GM18519 (cell line): ENCODE results near the gene FLCN.
"Not testable (repeated sequence)": the region's sequence is repeated elsewhere in the genome, so short reads cannot be mapped to it uniquely, and the experiment has no call there.

Source experiments
- ATAC-seq: cut with Tn5 transposase; IDR thresholded peaks from one replicate; pipeline ENCODE4 v1.9.1; 2021; ENCODE audit warnings: mild to moderate bottlenecking, moderate library complexity; ENCODE audit not compliant: unreplicated experiment, low FRiP score

Gene FLCN

DNA sequence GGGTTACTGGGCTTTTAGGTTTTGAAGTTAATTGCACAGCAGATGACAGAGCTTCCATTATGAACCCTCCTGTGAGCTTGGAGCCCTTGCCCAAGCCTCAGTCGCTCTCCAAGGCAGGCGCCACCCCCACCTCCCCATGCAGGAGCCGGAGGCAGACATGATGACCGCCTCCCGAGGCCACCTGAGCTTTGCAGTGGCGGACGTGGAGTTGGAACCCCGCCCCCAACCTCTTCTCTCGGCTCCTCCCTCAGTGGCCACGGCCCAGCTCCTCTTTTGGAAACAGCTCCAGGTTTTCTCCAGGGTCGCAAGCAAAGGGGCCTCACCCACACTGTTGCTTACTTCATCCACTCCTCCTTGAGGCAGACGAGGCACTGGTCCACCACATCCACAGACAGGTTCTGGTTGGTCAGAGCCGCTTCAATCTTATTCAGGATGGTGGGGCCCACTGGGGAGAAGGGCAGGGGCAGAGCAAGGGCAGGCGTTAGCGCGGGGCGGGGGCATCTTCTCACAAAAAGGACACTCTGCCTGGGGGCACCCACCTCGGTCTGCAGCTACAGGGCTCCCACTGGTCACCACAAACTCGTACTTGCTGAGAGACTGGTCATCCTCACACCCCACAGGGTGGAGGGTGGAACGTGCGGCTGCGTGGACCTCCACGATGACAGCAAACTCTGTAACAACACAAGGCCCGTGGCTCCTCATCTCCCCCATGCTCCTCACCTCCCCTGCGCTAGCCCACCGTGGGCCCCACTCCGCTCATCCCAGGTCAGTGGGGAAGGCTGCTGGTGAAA lies 22.1 kb downstream of the FLCN start:
- ATAC-seq, result no peak

DNA sequence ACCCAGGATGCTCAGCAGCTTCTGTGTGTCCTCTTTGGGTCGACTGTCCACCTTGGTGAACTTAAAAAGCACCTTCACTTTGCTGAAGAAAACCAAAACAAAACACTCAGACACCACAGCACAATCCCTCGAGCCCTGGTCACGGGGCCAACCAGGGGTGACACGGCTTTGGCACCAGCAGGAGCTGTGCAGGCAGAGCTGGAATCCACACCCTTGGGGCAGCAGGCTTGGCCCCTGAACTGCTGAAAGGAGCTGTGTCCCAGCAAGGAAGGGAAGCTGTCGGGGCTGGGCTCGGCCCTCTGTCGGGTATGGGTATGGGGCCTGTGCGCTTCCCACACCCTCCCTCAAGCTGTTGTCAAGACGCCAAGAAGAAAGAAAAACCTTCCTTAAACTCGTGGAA lies 23.2 kb downstream of the FLCN start:
- no peak for ATAC-seq

DNA sequence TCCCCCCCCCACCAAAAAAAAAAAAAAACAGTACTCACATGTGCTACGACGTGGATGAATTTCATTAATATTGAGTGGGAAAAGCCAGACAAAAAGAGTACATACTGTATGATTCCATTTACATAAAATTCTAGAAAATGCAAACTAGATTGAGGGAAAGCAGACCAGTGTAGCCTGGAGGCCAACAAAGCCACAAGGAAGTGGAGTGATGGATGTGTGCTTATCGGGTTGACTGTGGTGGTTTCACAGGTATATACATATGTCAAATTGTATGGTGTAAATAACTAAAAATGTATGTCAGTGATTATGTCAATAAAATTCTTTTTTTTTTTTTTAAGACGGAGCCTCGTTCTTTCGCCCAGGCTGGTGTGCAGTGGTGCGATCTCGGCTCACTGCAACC lies 29.0 kb downstream of the FLCN start:
- no peak for ATAC-seq

DNA sequence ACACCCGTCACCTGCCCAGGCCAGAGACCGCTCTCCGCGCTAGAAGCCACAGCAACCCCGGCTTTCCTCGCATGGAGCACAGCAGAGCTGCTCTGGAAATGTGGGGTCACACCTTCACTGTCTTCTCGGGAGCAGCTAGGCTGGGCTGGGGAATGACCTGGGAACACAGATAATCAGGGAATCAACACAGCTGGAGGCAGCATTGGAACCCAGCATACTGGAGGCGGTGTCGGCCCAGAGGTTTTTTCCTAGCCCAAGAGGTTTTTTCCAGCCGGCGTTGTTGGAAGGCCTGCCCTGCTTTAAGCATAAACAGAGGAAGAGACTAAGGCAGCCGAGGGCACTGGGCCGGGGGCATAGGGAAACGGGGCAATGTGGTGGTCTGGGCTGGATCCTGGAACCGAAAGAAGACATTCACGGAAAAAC lies 30.0 kb downstream of the FLCN start:
- ATAC-seq, result no peak

DNA sequence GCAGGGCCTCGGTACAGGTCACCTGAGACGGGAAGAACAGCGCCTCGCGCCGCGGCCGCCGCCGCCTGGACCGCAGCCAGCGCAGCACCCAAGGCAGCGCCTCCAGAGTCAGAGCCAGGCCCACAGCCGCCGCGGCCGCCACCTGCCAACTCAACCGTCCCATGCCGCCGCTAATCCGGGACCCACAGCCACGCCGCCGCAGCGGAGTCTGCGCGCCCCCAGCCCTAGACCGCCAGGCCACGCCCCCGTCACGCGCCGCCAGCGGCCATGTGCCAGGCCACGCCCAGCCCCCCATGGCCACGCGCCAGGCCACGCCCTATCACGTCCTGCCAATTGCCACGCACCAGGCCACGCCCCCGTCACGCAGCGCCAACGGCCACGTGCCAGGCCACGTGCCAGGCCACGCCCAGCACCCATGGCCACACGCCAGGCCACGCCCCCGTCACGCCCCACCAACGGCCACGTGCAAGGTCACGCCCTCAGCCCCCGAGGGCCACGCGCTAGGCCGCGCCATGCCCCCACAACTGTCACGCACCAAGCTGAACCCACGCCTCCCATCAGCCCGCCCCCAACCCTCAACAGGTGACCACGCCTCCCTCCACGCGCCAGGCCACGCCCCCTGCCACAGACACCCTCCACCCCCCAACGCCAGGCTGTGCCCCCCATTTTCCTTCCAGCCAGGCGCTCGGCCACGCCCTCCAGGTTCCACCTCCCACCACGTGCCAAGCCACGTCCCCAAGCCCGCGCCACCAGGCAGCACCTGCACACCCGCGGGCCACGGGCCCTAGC lies 30.6 kb downstream of the FLCN start, which contains the start of gene PLD6:
TSS of gene PLD6 (minus strand) at position 210 of the 789 bp plus-strand sequence. CDS start at position 163, 47 bp downstream.
- no peak for ATAC-seq

DNA sequence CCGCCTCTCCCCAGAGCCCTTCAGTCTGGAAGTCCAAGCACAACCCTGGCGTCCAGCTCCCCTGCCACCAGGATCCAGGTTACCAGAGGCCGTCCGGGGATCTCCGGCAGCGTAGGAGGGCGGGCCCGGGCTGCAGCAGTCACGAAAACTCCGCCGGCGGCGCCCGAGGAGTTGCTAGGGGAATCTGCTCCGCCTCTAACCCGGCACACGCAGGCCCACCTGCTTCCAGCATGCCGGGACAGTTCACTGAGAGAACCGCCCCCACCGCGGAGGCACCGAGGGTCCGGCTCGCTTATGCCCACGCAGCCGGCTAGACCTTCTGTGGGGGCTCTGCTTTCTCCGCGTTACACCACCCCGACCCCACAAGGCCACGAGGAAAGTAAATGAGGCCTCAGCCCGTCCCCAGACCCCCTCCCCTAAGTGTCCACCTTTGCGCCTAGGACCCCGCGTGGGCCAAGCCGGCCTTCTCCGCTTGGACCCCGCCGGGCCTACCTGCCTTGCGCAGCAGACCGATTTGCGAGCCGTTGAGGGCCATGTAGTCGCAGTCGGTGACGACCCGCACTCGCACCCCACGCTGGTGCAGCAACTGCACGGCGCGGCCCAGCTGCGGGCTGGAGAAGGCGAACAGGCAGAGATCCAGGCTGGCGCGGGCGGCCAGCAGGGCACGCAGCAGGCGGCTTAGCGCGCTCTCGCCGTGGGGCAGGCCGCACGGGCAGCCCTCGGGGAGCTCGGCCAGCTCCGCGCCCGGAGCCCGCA lies 31.4 kb downstream of the FLCN start:
- ATAC-seq, result no peak

DNA sequence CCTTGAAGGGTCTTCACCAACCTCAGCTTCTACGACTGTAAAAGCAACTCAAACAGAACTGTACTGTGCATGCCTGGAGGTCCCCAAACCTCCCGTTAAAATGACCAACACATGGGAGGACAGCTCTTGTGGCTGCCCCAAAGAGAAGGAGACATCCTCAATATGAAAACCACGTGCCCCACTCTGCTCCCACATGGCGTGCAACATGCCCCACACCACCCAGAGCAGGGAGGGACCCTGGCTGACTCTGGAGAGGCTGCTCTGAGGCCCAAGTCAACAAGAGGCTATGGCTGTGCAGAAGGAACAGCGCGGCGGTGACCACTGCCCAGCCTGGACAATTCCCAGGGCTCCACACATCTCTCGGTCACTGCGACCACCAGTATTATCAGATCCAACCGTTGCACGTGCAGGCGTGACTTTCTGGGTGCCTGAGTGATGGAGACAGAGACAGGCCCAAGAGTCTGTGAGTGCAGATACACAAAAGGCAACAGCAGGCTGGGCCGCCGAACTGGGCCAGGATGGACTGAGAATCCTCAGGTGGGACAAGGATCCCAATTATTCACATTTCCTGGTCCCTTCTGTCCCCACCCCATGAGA lies 32.2 kb downstream of the FLCN start:
- no peak for ATAC-seq

DNA sequence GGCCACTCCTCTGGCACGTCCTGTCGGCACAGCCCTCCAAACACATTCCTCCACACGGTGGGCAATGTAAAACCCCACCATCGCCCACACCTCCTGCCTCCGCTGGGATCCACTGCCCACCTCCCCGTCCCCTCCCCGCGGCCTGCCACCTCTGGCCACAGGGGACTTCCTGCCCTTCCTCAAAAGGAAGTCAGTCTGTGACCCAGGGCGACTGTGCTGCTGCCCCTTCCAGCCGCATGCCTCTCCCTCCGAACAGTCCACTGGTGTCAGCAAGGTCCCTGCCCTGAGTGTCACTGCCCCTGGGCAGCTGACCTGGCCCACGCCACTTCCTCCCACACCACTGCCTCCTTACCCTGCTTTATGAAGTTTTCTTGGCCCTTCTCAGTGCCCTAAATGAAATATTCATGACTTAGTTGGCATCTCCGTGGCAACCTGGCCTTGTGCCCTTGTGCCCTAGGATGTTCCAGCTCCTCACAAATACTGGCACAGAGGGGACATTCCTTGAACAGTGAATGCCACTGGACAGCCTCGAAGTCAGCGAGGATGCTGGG lies 32.9 kb downstream of the FLCN start:
- ATAC-seq, result no peak

DNA sequence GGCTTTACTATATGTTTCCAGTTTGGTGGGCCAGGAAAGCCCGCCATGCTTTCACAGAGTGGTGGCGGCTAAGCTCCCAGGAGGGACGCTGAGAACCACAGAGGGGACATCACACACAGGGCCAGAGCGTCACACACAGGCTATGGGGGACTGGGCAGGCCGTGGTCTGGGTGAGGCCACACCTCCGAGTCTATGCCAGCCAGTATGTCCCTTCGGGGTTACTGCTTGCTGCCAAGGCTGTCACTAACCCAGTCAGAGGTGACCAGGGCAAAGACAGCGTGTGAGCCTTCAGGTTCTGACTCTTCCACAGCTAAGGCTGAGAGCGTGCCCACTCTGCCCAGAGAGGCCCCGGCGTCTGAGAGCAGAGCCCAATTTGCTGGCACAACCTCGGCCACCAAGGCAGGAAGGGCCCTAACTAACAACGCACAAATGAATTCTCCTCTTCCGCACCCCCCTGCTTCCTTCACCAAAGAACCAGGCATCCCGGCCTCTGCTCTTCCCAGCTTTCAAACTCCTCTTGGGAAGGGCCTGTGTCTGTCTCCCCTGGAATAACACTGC lies 33.7 kb downstream of the FLCN start:
- no peak for ATAC-seq

DNA sequence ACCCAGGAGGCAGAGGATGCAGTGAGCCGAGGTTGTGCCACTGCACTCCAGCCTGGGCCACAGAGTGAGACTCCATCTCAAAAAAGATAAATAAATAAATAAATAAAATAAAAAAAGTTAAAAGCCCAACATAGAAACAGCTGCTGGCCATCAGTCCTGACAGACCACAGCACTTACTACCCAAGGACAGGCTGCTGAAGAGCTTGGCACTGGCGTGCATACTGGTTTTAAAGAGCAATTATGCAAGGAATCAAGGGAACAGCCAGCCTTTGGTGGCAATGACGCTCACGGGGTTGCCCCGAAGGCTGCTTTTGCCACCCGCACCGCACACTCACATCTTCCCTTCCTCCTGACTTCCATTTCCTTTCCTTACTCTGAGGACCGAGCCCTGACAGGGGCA lies 35.1 kb downstream of the FLCN start:
- no peak for ATAC-seq

DNA sequence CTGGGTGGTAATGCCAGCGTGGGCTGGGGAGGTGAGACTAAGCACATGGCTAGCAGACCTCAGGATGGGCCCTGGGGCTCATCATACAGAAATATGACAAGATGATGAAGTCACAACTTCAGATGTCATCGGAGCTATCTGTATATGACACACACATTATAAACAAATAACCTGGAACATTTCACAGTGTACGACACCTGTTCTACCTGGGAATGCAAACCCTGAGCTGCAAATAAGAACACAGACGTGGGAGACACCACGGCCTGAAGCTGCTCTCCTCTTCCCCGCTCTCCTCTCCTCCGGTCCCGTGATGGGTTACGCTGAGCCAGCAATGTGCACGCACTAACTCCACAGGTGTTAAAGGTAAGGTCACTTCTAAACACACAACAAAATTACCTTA lies 35.7 kb downstream of the FLCN start:
- ATAC-seq, result no peak

DNA sequence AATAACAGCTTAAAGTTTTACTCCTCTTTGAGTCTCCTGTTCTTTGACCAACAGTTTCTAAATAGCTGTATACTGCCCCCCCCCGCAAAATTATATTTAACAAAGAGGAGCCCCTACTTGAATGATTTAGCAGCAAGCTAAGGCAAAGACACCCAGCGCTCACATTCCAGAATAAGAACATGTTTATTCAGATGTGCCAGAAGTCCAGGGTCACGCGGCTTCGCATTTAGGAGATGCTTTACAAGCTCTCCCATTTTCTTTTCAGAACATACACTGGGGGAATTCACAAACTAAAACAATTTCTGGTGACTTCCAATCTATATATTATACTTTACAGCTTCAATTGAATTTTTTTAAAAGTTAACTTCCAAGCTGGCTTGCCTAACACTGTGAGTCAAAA lies 36.1 kb downstream of the FLCN start:
- ATAC-seq, result no peak

DNA sequence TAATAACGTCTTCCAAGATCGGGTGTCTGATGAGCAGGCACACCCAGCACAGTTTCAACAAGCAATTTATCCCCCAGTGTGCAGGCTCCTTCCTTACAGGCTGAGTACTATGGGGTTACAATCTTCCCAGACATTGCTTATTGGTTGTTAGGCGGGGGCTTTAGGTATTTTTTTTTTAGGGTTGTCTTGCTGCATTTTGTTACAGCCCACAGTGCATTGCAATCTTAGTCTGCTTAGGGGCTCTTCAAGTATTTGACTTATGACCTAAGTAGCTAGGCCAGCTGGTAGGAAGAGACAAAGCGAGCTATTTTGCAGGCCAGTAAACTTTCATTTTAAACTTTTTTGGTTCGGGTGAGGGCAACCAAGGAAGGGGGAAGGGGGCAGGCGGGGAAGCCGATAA lies 36.7 kb downstream of the FLCN start:
- ATAC-seq, result no peak

DNA sequence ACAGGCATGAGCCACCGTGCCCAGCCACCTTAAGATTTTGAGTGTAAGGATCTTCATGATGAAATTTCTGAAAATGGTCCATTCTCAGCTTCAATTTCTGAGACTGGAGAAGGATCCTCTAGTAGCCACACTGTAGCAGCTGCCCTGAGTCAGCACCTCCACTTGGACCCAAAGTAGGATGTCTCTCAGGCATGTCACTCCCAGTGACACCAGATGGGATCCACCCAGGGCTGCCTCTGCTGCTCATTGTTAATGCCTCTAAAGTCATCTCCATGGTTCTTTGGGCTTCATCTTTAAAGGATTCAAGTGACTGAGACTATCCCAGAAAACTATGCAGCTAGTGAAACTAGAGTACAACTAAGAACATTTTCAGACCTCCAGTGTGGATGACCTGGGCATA lies 38.7 kb downstream of the FLCN start:
- no peak for ATAC-seq

DNA sequence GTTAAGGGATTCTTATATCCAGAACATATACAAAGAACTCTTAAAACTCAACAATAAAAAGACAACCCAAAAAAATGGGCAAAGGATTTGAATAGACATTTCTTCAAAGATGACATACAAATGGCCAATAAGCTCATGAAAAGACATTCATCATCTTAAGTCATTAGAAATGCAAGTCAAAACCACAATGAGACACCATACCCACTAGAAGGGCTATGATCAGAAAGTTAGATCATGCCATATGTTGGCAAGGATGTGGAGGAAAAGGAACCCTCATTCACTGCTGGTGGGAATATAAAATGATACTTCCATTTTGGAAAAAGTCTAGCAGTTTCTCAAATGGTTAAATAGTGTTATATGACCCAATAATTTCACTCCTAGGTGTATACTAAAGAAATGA lies 40.2 kb downstream of the FLCN start:
- no peak for ATAC-seq

DNA sequence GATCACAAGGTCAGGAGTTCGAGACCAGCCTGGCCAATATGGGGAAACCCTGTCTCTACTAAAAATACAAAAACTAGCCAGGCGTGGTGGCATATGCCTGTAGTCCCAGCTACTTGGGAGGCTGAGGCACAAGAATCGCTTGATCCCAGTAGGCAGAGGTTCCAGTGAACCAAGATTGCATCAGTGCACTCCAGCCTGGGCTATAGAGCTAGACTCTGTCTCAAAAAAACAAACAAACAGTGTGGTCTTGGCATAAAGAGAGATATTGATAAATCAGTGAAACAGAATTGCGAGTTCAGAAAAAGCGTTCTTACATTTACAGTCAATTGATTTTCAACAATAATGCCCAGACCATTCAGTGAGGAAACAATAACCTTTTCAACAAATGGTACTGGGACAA lies 41.5 kb downstream of the FLCN start:
- not testable (repeated sequence) for ATAC-seq

DNA sequence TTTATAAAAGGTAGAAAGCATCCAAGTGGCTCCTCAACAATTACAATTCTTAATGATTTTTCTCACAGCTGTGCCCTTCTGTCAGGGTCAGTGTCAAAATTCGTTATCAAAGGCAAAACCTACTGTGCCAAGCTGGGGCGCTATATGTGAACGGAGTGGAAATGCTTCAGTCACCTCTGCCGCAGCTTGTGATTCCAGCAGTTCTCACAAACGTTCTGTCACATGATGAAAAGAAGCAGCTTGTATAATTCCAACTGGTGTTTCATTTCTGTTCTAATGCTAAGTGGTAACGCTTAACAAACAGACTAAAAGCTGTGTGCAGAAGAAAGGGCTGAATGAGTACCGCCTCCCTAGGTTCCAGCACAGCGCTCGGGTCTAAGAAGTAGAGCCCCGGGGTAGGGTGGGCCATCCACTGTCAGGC lies 45.0 kb downstream of the FLCN start:
- no peak for ATAC-seq

DNA sequence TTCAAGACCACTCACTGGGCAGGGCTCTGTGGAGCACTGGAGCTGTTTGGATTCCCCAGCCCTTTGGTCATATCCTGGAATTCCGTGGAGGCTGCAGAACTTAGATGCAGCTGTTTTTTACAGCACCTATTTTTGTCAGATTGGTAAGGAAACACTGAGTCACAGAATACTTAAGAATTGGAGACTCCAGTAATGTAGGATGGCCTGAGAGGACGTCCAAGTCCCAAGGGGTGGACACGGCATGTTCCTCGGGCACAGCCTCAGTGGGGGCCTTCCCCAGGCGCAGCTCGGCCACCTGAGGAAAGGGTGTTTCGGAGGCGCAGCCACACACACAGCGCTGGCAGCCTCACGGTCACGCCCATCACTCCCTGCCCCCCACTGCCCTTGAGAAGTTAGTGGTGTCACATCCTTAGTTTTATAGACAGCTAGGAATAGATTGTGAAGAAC lies 45.6 kb downstream of the FLCN start:
- ATAC-seq, result no peak

DNA sequence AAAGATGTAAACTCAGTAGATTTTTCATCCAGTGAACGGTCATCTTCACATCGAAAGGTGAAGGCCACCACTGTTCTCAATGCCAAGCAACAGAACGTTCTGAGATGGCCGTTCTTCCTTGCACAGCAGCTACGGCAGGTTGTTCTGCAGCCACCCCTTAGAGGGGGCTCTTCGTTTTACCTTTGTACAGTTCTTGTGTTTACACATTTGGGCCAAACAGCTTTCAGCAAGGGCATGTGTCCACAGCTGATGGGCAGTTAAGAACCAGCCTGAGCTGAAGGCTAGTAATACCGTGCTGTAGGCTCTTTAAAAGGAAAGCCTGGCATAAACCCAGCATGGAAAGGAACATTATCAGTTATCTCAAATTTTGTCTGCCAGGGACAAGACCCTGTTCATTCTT lies 46.8 kb downstream of the FLCN start:
- no peak for ATAC-seq

DNA sequence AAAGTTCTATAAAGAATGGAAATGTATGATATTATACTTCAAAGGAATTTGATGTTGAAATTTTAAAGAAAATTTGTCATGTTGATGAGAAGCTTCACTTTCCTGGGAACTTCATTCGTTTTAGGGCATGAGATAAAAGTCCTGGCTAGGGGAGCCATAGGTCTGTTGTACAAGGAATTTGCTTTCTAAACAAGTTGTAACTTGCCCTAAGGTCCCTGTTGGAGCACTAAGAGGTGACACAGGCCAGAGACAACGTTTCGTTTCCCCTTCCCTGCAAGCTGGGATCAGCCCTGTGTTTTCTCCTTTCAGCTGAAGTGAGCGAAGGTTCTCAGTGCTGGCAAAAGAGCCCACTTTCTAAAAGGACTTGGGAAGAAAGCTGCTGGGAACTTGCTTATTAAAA lies 47.4 kb downstream of the FLCN start:
- no peak for ATAC-seq
